HG03378 (cell line): ENCODE measurements around the gene COMTD1.
"Not testable (repeated sequence)": the region's sequence is repeated elsewhere in the genome, so short reads cannot be mapped to it uniquely, and the experiment has no call there.

ENCODE experiments used
- ATAC-seq: cut with Tn5 transposase; IDR thresholded peaks from one replicate; pipeline ENCODE4 v1.9.1; 2021; ENCODE audit warnings: mild to moderate bottlenecking, moderate library complexity; ENCODE audit not compliant: unreplicated experiment

COMTD1 gene

GRCh38 chr10:75195035-75195763 lies 40.6 kb downstream of the COMTD1 start:
- no peak for ATAC-seq

- not testable (repeated sequence) for ATAC-seq
Measured at GRCh38 chr10:75194625-75195024, 41.1 kb downstream of the COMTD1 start.

DNA sequence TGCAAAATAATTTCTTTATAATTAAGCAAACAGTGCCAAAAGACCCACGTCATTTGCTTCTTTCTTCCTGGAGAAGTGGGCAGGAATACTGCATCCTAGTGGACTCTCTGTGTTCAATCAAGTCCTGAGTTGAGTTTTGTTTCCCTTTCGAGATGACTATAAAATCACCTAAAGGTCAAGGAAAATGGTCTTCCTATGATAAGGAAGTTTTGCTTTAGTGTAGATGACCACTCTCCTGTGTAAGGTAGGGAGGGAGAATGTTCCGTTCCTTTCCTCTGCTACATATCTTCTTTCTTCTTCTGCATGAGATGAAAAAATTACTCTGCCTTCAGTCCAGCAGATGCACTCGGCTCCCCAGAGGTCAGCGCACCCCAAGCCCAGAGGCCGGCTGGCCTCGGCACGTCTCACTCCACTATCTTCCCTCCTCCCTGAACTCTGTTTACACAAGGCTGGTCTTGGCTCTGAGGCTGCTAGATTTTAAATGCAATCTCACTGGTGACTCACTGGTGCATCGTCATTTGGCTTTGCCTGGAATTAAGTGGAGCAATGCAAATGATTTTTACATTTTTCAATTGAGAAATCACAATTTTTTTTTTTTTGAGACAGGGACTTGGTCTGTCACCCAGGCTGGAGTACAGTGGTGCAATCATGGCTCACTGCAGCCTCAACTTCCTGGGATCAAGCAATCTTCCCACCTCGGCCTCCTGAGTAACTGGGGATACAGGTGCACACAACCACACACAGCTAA lies 43.8 kb downstream of the COMTD1 start:
- no peak for ATAC-seq

GRCh38 chr10:75189266-75190096 lies 46.3 kb downstream of the COMTD1 start:
- ATAC-seq: no peak

DNA sequence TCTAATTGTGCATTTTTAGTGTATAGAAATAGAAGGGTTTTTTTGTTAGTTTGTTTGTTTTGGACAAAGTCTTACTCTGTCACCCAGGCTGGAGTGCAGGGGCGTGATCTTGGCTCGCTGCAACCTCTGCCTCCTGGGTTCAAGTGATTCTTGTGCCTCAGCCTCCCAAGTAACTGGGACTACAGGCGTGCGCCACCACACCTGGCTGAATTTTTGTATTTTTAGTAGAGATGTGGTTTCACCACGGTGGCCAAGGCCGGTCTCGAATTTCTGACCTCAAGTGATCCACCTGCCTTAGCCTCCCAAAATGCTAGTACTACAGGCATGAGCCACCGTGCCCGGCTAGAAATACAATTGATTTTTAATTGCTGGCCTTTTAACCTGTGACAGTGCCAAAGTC lies 47.2 kb downstream of the COMTD1 start:
- ATAC-seq: not testable (repeated sequence)

DNA sequence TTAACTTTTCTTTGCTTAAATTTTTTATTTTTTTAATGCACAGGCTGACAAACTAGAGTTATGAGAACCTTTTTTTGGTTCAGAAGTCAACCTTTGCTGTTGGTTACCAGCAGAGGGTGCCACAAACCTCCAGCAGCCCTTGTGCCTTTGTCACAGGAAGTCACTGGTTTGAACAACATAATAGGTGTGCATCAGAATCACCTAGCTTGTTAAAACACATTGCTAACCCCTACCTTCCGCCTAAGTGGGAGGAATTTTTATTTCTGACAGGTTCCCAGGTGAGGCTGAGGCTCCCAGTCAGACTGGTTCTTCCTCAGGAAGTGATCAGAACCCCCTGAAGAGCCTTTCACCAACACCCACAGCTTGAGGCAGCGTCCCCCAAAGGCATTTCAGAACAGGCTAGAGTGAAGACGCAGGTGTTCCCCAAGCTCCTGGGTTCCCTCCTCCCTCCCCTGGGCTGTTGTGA lies 47.8 kb downstream of the COMTD1 start:
- no peak for ATAC-seq

GRCh38 chr10:75186310-75186709 lies 49.4 kb downstream of the COMTD1 start:
- no peak for ATAC-seq
